Colonic mucosa (tissue), 4 donors: ENCODE results near the gene FKBP1B. TPM values are rescaled to one million over a fixed set of nuclear protein-coding genes. Genes with fewer than 3 reads are reported as not detected.

Experiments
- DNase-seq: peaks from one replicate; pipeline ENCODE4 v3.0.0-alpha.2; 2020
- H3K27ac ChIP-seq: fragments of 200-600 bp; one replicate; pipeline ENCODE4 v1.8.0; 2021
- H3K27me3 ChIP-seq: fragments of 200-600 bp; one replicate; pipeline ENCODE4 v1.8.0; 2021
- H3K36me3 ChIP-seq: fragments of 200-600 bp; one replicate; pipeline ENCODE4 v1.8.0; 2021
- H3K4me1 ChIP-seq: fragments of 200-600 bp; one replicate; pipeline ENCODE4 v1.8.0; 2021; ENCODE audit warnings: mild to moderate bottlenecking
- H3K4me3 ChIP-seq: fragments of 200-600 bp; one replicate; pipeline ENCODE4 v1.8.0; 2021
- H3K9ac ChIP-seq, 2 donors: one replicate each; pipeline ENCODE4 v1.7.0; 2013; ENCODE audit warnings: control low read depth in 2 of 2, low read depth in 2 of 2, low read length in 2 of 2
- H3K9me3 ChIP-seq: fragments of 200-600 bp; one replicate; pipeline ENCODE4 v1.8.0; 2021
- intact Hi-C: fragments of 100-400 bp; cut with DNase I; formaldehyde crosslinking; loops from one replicate; pipeline ENCODE4 v1.14.1; 2022
- total RNA-seq, 2 donors: library from RNA; stranded (reverse); fragmentation: NEBNext Ultra II Directional in 1 of 2; extraction: Animal tissue kit (Norgen Biotek cat#: 25700) in 1 of 2; gene quantifications; one replicate each; pipeline ENCODE4 v1.2.1, GENCODE V29; 2021
- TF ChIP-seq, protein P1 (sequence below): fragments of 200-600 bp; IDR thresholded peaks from one replicate; pipeline ENCODE4 v1.8.0; 2022; ENCODE audit warnings: antibody characterized with exemption, mild to moderate bottlenecking
- donor health status: healthy.
- donor health status: DM: no; HTN: no; CAD: no.
- donor health status: DM: no; HTN: no; CAD: no.

The FKBP1B gene
- total RNA-seq = 10 to 100 TPM in 1 of 2 donors, 1 to 10 TPM in 1; 8.0 to 11.8 TPM

DNA sequence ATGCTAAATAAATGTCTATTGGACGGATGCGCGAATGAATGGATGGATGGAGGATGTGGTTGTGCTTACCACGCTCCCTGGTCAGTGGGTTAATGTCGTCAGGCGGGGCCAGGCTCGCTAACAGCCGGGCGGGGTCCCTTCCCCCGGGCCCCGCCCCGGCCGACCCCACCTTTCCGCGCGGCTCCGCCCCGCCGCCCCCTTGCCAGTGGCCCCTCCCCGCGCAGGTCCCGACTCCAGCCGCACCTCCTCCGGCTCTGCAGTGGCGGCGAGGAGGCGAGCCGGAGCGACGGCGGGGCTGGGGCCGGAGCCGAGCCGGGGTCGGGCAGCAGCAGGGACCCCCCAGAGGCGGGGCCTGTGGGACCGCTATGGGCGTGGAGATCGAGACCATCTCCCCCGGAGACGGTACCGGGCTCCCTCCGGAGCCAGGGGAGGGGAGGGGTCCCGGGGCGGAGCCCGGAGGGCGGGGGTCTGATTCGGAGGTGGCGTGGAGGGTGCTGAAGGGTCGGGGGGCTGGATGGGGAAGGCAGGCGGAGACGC, at the start of gene FKBP1B:
TSS of gene FKBP1B (plus strand) at position 257 of the 537 bp plus-strand sequence. CDS start at position 366, 109 bp downstream.
- H3K36me3 ChIP-seq = no peaks in the 10 kb centered on the region
- peak within 1 kb of the TSS; percentile 55 to 68 for H3K9ac ChIP-seq
- peak; percentile 83 for DNase-seq
- peaks cover 11% of the 10 kb centered on the region for H3K4me1 ChIP-seq
- peak within 1 kb of the TSS; percentile 55 for H3K4me3 ChIP-seq
- TF ChIP-seq, protein P1, sequence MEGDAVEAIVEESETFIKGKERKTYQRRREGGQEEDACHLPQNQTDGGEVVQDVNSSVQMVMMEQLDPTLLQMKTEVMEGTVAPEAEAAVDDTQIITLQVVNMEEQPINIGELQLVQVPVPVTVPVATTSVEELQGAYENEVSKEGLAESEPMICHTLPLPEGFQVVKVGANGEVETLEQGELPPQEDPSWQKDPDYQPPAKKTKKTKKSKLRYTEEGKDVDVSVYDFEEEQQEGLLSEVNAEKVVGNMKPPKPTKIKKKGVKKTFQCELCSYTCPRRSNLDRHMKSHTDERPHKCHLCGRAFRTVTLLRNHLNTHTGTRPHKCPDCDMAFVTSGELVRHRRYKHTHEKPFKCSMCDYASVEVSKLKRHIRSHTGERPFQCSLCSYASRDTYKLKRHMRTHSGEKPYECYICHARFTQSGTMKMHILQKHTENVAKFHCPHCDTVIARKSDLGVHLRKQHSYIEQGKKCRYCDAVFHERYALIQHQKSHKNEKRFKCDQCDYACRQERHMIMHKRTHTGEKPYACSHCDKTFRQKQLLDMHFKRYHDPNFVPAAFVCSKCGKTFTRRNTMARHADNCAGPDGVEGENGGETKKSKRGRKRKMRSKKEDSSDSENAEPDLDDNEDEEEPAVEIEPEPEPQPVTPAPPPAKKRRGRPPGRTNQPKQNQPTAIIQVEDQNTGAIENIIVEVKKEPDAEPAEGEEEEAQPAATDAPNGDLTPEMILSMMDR = no peak
- H3K27ac ChIP-seq = peak within 1 kb of the TSS; percentile 39
- H3K9me3 ChIP-seq = no peaks in the 10 kb centered on the region
- intact Hi-C loops = no loop called here
- H3K27me3 ChIP-seq = no peaks in the 10 kb centered on the region

DNA sequence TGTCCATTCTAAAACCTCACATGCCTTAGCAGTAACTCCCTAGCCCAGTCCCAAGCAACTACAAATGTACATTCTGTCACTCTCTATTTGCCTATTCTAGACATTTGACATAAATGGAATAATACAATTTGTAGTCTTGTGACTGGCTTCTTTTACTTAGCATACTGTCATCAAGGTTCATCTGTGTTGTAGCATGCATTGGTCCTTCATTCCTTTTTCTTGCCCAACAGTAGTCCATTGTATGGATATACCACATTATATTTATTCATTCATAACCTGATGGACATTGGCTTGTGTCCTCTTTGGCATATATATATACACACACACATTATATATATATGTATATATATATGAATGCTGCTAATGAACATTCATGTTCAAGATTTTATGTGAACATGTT, 41.8 kb upstream of the FKBP1B start:
- TF ChIP-seq, protein P1 = no peak
- Histone ChIP-seq H3K4me3 (no peak overlapping the region), H3K27ac (no peak overlapping the region), H3K4me1 (no peaks in the 10 kb centered on the region), H3K9me3 (no peaks in the 10 kb centered on the region), H3K27me3 (peaks cover 25% of the 10 kb centered on the region), H3K36me3 (no peaks in the 10 kb centered on the region), H3K9ac (no peak overlapping the region)
- no peak for DNase-seq
- intact Hi-C loops = no loop called here

GRCh38 chr2:24008672-24009366, 40.7 kb upstream of the FKBP1B start:
- Histone ChIP-seq H3K4me3 (no peak overlapping the region), H3K36me3 (no peaks in the 10 kb centered on the region), H3K27ac (no peak overlapping the region), H3K4me1 (no peaks in the 10 kb centered on the region), H3K9me3 (no peaks in the 10 kb centered on the region), H3K9ac (no peak overlapping the region), H3K27me3 (peaks cover 25% of the 10 kb centered on the region)
- TF ChIP-seq, protein P1 = no peak
- DNase-seq = no peak
- intact Hi-C loops = no loop called here

DNA sequence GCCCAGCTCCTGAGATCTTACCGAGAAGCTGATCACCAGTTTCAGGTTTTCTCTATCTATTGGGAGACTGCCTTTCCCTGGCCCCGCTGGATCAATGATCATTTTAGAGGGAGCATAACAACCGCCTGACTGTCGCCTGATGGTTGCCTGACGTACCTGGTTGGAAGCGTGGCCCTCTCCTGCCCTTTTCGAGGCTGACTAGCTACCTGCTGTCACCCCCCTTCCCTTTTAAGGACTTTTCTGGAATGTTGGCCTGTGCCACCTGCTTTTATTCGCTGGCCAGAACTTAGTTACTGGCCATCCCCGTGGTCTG, 40.2 kb upstream of the FKBP1B start:
- no peak for DNase-seq
- H3K27ac ChIP-seq = no peak overlapping the region
- no peaks in the 10 kb centered on the region for H3K36me3 ChIP-seq
- TF ChIP-seq, protein P1 = no peak
- no peaks in the 10 kb centered on the region for H3K9me3 ChIP-seq
- H3K4me1 ChIP-seq = no peaks in the 10 kb centered on the region
- no peak overlapping the region for H3K9ac ChIP-seq
- H3K27me3 ChIP-seq = peaks cover 25% of the 10 kb centered on the region
- intact Hi-C loops = no loop called here
- H3K4me3 ChIP-seq = peak overlapping the region; percentile 43

- no peak within 1 kb of the TSS for H3K27ac ChIP-seq
- no peaks in the 10 kb centered on the region for H3K9me3 ChIP-seq
- peak within 1 kb of the TSS in 1 of 2 donors; percentile 24 for H3K9ac ChIP-seq
- no peak for DNase-seq
- H3K36me3 ChIP-seq = no peaks in the 10 kb centered on the region
- TF ChIP-seq, protein P1 = no peak
- peaks cover 25% of the 10 kb centered on the region for H3K27me3 ChIP-seq
- peak within 1 kb of the TSS; percentile 43 for H3K4me3 ChIP-seq
- intact Hi-C loops = no loop called here
- H3K4me1 ChIP-seq = no peaks in the 10 kb centered on the region
Observed at GRCh38 chr2:24009680-24010476, 39.7 kb upstream of the FKBP1B start, which contains the start of gene MFSD2B. Gene MFSD2B, plus strand, starts transcription at chr2:24010085. Its CDS starts 12 bp downstream, at chr2:24010097.
